ENCODE results near the gene SLC24A3.

SLC24A3 gene

GRCh38 chr20:19624221-19624965, 412.0 kb downstream of the SLC24A3 start (continued):
- TF ChIP-seq ZBTB1 (tag by site-specific recombination; IDR thresholded peaks at IDR 0.05) (no peak), TSHZ1 (tag by site-specific recombination; IDR thresholded peaks at IDR 0.05; ENCODE audit: borderline replicate concordance) (no peak), BCL11A (tag by site-specific recombination; IDR thresholded peaks at IDR 0.05; ENCODE audit: low read depth) (no peak), ZNF214 (tag by site-specific recombination; IDR thresholded peaks at IDR 0.05; ENCODE audit: borderline replicate concordance) (no peak), ZNF658 (tag by site-specific recombination; IDR thresholded peaks at IDR 0.05) (no peak), KLF7 (tag by site-specific recombination; IDR thresholded peaks at IDR 0.05; ENCODE audit: borderline replicate concordance) (no peak), KLF16 (tag by site-specific recombination; IDR thresholded peaks at IDR 0.05) (no peak), ELK4 (IDR thresholded peaks at IDR 0.05; ENCODE audit: borderline replicate concordance, low read depth, low read length) (no peak)

- TF ChIP-seq ZNF473 (tag by site-specific recombination; IDR thresholded peaks at IDR 0.05) = no peak
- TF ChIP-seq ZNF571 (tag by site-specific recombination; IDR thresholded peaks at IDR 0.05) = no peak
- no peak for TF ChIP-seq HOXC10 (CRISPR knock-in tag; IDR thresholded peaks at IDR 0.05)
- no peak for TF ChIP-seq GLI4 (tag by site-specific recombination; IDR thresholded peaks at IDR 0.05)
- no peak for TF ChIP-seq ELK4 (IDR thresholded peaks at IDR 0.05; ENCODE audit: borderline replicate concordance, low read depth, low read length)
- no peak for TF ChIP-seq ZSCAN23 (tag by site-specific recombination; IDR thresholded peaks at IDR 0.05)
- TF ChIP-seq ZBTB26 (tag by site-specific recombination; optimal IDR thresholded peaks at IDR 0.05) = no peak
- no peaks in the 10 kb centered on the region for H3K4me1 ChIP-seq (ENCODE audit: control insufficient read depth, insufficient read depth, low read length)
- no peaks in the 10 kb centered on the region for H3K9me3 ChIP-seq (ENCODE audit: control insufficient read depth, insufficient read depth, low read depth, low read length)
- CTCF ChIA-PET = no interaction called here
- no peaks in the 10 kb centered on the region for H3K36me3 ChIP-seq (ENCODE audit: control insufficient read depth in 2 of 2, insufficient read depth in 1 of 2, low read length in 2 of 2)
- H3K27ac ChIP-seq (ENCODE audit: extremely low read depth, low read depth, low read length) = no peak overlapping the region
- H3K4me3 ChIP-seq (ENCODE audit: low read depth, low read length) = no peak overlapping the region
- POLR2A ChIA-PET = no interaction called here
These were observed 413.0 kb downstream of the SLC24A3 start for GRCh38 chr20:19625426-19625825.

- Histone ChIP-seq H3K4me3 (ENCODE audit: low read depth, low read length) (no peak overlapping the region), H3K9me3 (ENCODE audit: control insufficient read depth, insufficient read depth, low read depth, low read length) (no peaks in the 10 kb centered on the region), H3K4me1 (ENCODE audit: control insufficient read depth, insufficient read depth, low read length) (no peaks in the 10 kb centered on the region), H3K36me3 (ENCODE audit: control insufficient read depth in 2 of 2, insufficient read depth in 1 of 2, low read length in 2 of 2) (no peaks in the 10 kb centered on the region), H3K27ac (ENCODE audit: extremely low read depth, low read depth, low read length) (no peak overlapping the region)
- TF ChIP-seq SETDB1 (IDR thresholded peaks at IDR 0.05; ENCODE audit: insufficient read length, low read length) (peak; percentile 20), SCRT2 (tag by site-specific recombination; IDR thresholded peaks at IDR 0.05) (peak; percentile 35; the same call in 1 of the 2 replicates), KLF7 (tag by site-specific recombination; IDR thresholded peaks at IDR 0.05; ENCODE audit: borderline replicate concordance) (no peak)
- CTCF ChIA-PET = interaction anchor here (0.6 to 3.2 kb wide), 2 partner anchors 12 to 36 kb away, joined by 3 to 12 read pairs; no protein-coding TSS in a partner anchor
- POLR2A ChIA-PET = no interaction called here
These were observed 414.5 kb downstream of the SLC24A3 start for GRCh38 chr20:19626896-19627295.
